RKO (cell line): ENCODE measurements around the gene OST4.

Source experiments
- DNase-seq: peaks from one replicate; pipeline ENCODE4 v3.0.0-alpha.2; 2016; ENCODE audit warnings: low spot score

OST4 gene

GRCh38 chr2:27092696-27093429 is 21.4 kb upstream of the OST4 start:
- DNase-seq, result no peak

- DNase-seq, result no peak
Measured at GRCh38 chr2:27091746-27092695, 20.6 kb upstream of the OST4 start.

GRCh38 chr2:27089111-27089954 is 17.9 kb upstream of the OST4 start:
- no peak for DNase-seq

DNA sequence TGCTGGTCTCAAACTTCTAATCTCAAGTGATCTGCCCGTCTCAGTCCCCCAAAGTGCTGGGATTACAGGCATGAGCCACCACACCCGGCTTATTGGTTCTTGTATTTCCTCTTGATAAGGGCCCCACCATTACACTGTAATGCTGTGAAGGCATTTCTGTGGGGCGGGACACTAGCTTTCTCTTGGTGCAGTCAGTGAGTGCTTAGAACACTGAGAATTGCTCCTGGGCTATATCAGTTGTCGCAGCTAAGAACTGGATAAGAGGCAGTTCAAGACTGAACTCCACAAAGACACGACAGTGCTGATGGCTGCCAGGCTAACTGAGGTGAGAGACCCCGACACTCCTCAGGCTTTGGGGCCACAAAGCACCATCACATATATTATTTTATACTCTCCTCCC is 17.2 kb upstream of the OST4 start:
- DNase-seq, result no peak

- no peak for DNase-seq
Measured at GRCh38 chr2:27087823-27088410, 16.5 kb upstream of the OST4 start.

GRCh38 chr2:27086724-27087593 is 15.5 kb upstream of the OST4 start, which contains the start of gene KHK:
KHK (plus strand) TSS chr2:27086772; CDS start chr2:27087260, 488 bp downstream.
- DNase-seq, result peak; percentile 62

DNA sequence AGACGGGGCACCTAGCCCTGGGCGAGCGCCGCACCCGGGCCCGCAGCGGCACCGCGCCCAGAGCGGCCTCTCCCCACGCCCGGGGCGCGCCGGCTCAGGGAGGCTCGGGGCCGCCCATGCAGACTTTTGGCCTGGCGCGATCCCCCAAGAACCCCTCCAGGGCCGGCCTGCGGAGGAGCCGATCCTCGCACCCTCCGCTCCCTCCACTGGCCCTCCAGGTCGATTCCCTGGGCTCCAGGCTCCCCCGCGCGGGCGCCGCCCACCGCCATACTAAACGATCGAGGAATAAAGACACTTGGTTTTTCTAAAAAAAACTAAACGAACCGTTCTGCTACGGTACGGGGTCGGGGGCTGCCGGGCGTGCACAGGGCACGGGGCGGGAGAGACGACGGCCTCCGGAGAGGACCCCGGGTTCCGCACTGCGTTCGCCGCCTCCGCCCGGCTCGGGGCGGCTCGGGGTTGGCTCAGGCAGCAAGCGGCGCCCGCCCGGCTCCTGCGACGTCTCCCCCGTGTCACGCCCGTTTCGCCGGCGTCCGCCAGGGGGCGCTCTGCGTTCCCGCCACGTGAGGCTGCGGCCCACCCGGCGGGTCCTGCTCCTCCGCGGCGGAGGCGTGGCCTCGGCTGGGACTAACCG is 14.8 kb upstream of the OST4 start:
- DNase-seq, result peak; percentile 92

DNA sequence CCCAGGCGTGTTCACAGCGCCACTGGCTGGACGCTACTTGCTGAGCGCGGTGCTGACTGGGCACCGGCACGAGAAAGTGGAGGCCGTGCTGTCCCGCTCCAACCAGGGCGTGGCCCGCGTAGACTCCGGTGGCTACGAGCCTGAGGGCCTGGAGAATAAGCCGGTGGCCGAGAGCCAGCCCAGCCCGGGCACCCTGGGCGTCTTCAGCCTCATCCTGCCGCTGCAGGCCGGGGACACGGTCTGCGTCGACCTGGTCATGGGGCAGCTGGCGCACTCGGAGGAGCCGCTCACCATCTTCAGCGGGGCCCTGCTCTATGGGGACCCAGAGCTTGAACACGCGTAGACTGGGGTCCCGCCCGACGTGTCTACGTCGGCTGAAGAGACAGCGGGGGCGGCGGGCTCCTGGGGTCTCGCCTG is 14.2 kb upstream of the OST4 start:
- peak; percentile 70 for DNase-seq

DNA sequence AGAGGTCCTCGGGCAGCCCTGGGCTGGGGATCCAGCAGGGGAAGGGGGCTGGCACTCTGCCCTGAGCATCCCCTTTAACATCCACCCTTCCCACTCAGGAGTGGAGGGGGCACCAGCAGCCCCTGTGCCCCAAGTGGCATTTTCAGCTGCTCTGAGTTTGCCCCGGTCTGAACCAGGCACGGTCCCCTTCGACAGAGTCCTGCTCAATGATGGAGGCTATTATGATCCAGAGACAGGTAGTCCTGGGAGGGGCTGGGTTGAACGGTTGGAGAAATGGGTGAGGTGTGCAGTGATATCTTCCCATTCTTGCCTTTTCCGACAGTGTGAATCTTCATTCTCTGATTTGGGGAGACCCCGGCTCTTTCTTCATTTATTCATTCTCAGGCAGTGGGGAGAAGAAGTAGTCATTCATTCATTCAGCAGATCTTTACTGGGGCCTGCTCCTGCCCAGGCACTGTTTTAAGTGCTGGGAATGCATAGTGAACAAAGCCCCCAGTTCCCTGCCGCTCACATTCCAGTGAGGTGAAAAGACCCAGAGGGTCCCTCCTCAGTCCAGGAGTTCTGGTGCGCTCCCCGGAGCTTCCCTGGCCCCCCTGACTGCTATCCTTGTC is 13.7 kb upstream of the OST4 start:
- DNase-seq, result no peak

- no peak for DNase-seq
Measured at GRCh38 chr2:27084297-27085061, 13.0 kb upstream of the OST4 start.

DNA sequence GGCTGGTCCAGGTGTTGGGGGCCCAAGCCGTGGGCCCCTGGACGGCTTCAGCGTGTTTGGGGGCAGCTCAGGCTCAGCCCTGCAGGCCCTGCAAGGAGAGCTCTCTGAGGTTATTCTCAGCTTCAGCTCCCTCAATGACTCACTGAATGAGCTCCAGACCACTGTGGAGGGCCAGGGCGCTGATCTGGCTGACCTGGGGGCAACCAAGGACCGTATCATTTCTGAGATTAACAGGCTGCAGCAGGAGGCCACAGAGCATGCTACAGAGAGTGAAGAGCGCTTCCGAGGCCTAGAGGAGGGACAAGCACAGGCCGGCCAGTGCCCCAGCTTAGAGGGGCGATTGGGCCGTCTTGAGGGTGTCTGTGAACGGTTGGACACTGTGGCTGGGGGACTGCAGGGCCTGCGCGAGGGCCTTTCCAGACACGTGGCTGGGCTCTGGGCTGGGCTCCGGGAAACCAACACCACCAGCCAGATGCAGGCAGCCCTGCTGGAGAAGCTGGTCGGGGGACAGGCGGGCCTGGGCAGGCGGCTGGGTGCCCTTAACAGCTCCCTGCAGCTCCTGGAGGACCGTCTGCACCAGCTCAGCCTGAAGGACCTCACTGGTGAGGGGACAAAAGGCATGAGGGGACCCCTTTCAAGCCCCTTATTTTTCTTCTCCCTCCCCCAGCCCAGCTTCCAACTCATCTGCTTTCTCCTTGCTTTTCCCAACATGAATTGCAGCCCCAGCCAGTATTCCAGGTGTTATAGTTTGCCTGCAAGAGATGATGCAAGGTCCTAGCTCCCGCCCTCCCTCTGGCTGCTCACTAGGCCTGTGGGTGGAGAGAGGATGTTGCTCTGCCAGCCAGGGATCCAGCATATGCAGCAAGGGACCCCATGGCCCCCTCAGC is 12.2 kb upstream of the OST4 start:
- DNase-seq, result no peak

GRCh38 chr2:27082773-27083409 is 11.4 kb upstream of the OST4 start:
- no peak for DNase-seq

- DNase-seq, result no peak
Measured at GRCh38 chr2:27081984-27082772, 10.7 kb upstream of the OST4 start.

GRCh38 chr2:27080603-27080936 is 9.1 kb upstream of the OST4 start:
- DNase-seq, result no peak

DNA sequence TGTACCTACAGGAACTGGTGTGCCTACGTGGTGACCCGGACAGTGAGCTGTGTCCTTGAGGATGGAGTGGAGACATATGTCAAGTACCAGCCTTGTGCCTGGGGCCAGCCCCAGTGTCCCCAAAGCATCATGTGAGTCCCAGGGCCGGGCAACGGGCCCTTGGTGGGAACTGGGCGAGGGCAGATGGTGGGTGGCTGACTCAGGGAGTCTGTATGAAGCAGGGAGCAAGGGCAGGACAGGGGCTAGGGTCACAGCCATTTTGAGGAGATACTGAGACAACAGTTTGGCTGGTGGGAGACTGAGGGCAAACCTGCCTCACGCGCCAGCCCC is 8.7 kb upstream of the OST4 start:
- no peak for DNase-seq

- no peak for DNase-seq
Measured at GRCh38 chr2:27079233-27080139, 8.0 kb upstream of the OST4 start.
